RWPE1 (cell line): ENCODE measurements around the gene SMYD1.

Experiments
- CTCF ChIA-PET: fragments of 350-600 bp; sonication (Branson Sonifier 250); formaldehyde crosslinking; extraction: SDS; loops from one replicate; lab custom pipeline; 2021; lab: Yijun Ruan, JAX
- POLR2A ChIA-PET: fragments of 400-600 bp; formaldehyde crosslinking; extraction: SDS; loops from one replicate; lab custom pipeline; 2020; ENCODE audit warnings: antibody characterized with exemption; ENCODE audit not compliant: low non-redundant PET; lab: Yijun Ruan, JAX
- DNase-seq: peaks from one replicate; pipeline ENCODE4 v3.0.0; 2012; ENCODE audit warnings: low spot score
- H3K27ac ChIP-seq: fragments of 450-650 bp; 2 replicates; pipeline ENCODE4 v1.5.1; 2017
- CTCF ChIP-seq: fragments of 450-650 bp; conservative IDR thresholded peaks from 2 replicates; pipeline ENCODE4 v1.5.1; 2017; ENCODE audit warnings: low read depth, mild to moderate bottlenecking

SMYD1 gene

GRCh38 chr2:88085099-88085498, 17.5 kb downstream of the SMYD1 start:
- no peak for DNase-seq
- no peak overlapping the region for H3K27ac ChIP-seq
- CTCF ChIA-PET = interaction anchor here (0.8 to 1.4 kb wide), 2 partner anchors 13 to 25 kb away, joined by 3 to 4 read pairs; no protein-coding TSS in a partner anchor
- no peak for TF ChIP-seq CTCF
- POLR2A ChIA-PET = no interaction called here

DNA sequence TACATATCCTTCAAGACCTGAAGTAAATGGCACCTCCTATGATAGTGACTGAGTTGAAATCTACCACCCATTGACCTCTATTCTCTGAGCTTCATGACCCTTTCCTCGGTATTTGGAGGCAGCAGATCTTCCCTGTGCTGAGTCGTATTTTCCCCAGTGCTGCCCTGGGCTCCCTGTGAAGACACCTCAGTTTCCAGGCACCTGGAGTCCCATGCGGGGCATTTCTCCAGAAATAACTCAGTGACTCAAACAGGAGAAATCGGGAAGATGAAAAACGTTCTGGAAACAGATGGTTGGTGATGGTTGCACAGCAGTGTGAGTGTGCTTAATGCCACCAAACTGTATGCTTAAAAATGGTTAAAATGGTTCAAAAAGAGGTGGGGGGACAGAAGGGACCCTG, 18.0 kb downstream of the SMYD1 start:
- no peak for TF ChIP-seq CTCF
- ChIA-PET CTCF (interaction anchor here (0.8 to 1.4 kb wide), 2 partner anchors 13 to 25 kb away, joined by 3 to 4 read pairs; no protein-coding TSS in a partner anchor), POLR2A (no interaction called here)
- H3K27ac ChIP-seq = no peak overlapping the region
- no peak for DNase-seq

DNA sequence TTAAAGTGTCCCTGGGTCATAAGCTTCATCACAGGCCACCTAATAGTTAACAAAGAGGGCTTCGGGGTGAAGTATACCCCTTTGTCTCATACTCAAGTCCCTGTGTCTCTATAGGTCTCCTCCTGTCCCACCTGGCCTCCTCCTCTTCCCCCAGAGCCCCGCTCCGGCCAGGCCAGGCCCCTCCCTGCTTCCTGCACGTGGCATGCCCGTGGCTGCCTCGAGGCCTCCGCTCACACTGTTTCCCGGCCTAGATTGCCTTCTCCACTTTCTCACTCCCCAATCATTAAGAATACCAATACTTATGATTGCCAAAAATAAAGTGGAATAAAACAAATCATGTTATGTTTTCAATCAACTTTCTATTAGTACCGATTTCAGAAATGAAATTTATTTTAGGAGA, 18.8 kb downstream of the SMYD1 start:
- no peak for TF ChIP-seq CTCF
- CTCF ChIA-PET = interaction anchor here (0.5 kb wide), 1 partner anchor 22 kb away, joined by 3 read pairs; no protein-coding TSS in a partner anchor
- H3K27ac ChIP-seq = no peak overlapping the region
- DNase-seq = no peak
- POLR2A ChIA-PET = no interaction called here

GRCh38 chr2:88087073-88087472, 19.4 kb downstream of the SMYD1 start:
- no peak overlapping the region for H3K27ac ChIP-seq
- ChIA-PET POLR2A (no interaction called here), CTCF (no interaction called here)
- no peak for TF ChIP-seq CTCF
- DNase-seq = no peak

DNA sequence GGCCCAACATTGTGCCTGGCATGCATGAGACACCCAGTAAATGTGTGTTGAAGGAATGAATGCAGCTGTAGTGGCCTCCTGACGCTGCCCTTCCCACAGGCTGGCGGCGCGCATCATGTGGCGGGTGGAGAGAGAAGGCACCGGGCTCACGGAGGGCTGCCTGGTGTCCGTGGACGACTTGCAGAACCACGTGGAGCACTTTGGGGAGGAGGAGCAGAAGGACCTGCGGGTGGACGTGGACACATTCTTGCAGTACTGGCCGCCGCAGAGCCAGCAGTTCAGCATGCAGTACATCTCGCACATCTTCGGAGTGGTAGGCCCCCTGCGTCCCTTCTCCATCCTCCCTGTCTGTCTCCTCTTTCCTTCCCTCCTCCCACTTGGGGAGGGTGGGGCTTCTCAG, 20.1 kb downstream of the SMYD1 start:
- ChIA-PET CTCF (interaction anchor here (0.5 kb wide), 1 partner anchor 264 kb away, joined by 3 read pairs; no protein-coding TSS in a partner anchor), POLR2A (no interaction called here)
- no peak for TF ChIP-seq CTCF
- no peak for DNase-seq
- no peak overlapping the region for H3K27ac ChIP-seq

- TF ChIP-seq CTCF = no peak
- DNase-seq = no peak
- ChIA-PET CTCF (interaction anchor here (1.1 kb wide), 1 partner anchor 29 kb away, joined by 7 read pairs; no protein-coding TSS in a partner anchor), POLR2A (no interaction called here)
- H3K27ac ChIP-seq = no peak overlapping the region
These were observed 21.4 kb downstream of the SMYD1 start for GRCh38 chr2:88088999-88089398.
